AG08396 (cell line): ENCODE results near the gene POLR2L.

Source experiments
- DNase-seq: peaks from one replicate; pipeline ENCODE4 v3.0.0; 2012; ENCODE audit warnings: low spot score, mixed read lengths

POLR2L gene

DNA sequence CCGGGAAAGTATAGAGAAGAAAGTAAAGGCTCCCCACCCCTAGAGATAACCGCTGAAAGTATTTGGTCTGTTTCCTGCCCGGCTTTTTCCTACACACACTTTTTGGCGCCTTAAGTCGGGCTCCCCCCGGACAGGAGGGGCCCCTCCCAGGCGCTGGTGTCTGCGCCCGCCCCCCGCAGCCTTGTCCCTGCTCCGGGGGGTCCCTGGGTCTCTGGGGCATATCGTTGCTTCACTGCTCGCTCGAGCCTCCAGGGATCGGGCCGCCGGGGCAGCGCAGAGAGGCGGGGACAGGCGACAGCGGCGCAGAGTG is 15.5 kb downstream of the POLR2L start:
- DNase-seq, result no peak

- DNase-seq, result no peak
These were observed 16.1 kb downstream of the POLR2L start for GRCh38 chr11:826227-826621.

DNA sequence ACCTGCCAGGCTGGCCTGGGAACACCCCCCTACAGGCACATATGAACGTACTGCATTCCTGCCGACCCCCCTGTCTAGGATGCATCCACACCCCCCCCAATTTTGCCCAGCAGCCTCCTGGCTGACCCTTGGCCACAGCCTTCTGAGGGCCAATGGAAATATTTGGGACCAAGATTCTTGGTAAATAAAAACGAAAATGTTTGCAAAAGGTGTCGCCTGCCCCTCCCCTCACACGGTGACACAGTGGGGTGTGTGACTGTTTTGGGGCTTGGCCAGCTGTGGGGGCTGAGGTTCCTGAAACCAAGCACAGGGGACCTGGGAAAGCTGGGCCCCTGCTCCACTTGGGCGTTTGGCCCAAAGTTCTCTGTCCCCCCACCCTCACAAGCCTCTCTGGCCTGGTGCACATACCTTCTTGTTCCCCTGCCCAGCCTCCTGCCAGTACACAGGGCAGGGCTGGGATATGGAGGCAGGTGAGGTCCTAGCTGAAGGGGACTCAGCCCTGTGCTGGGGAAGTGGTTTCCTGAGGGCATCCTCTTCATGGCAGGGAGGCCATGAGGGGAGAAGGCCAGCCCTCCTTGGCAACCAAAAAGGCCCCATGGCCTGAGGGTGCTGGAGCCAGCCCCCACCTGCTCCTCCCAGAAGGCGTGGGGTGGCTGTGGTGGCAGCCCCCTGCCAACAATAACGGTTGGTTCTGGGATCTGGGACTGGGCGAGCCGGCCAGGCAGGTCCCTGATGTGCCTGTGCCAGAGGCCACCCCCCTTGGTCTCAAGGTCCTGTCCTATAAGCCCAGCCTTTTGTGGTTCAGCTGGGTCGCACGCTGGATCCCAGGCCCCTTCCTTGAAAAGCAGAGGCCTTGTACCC is 16.7 kb downstream of the POLR2L start:
- no peak for DNase-seq

DNA sequence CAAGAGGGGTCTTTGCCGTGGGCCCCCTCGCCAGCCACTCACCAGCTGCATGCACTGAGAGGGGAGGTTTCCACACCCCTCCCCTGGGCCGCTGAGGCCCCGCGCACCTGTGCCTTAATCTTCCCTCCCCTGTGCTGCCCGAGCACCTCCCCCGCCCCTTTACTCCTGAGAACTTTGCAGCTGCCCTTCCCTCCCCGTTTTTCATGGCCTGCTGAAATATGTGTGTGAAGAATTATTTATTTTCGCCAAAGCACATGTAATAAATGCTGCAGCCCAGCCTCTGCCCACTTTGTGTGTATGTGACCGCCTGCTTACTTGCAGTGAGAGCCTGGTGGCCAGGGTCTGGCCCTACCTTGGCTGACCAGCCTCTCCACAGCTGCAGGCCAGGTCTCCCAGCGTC is 17.4 kb downstream of the POLR2L start:
- no peak for DNase-seq

GRCh38 chr11:824292-824880 is 17.9 kb downstream of the POLR2L start:
- DNase-seq, result no peak

GRCh38 chr11:823441-824291 is 18.7 kb downstream of the POLR2L start:
- no peak for DNase-seq

- DNase-seq, result no peak
These were observed 20.6 kb downstream of the POLR2L start for GRCh38 chr11:821512-822371.

DNA sequence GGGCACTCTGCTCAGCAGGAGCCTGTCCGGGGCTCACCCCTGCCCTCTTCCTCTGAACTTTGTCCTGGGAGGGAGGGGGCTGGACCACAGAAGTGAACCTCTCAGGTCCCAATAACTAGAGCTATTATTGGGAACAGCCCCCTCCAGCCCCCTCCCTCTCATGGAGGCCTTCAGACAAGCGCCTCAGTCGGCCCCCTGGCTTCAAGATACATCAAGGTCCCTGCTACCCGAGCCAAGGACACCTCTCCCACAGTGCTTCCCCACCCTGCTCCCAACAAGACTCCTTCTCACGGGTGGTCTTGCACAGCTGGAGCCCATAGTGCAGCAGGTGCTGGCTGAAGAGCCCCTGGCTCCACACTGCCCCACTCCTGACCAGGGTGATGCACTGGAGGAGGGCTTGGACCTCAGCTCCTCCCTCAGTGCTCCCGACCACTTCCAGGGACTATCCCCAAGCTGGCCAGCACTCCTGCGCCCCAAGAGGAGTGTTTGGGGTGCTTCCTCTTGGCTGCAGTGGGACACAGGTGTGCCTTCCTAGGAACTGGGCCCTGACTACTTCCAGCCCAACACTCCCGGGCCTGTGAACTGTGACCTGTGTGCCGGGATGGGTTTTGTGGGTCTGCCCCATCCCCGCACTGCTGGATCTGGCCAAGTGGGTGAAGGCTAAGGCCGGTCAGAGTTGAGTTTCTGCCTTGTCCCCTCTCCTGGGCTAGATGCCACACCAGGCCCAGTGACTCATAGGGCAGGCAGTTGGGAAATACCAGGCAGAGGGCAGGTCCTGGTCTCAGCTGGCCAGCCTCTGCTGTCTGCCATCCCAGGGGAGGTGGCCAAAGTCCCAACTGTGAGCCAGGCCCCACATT is 21.4 kb downstream of the POLR2L start:
- peak; percentile 92 for DNase-seq

GRCh38 chr11:819943-820649 is 22.2 kb downstream of the POLR2L start:
- DNase-seq, result peak; percentile 80

DNA sequence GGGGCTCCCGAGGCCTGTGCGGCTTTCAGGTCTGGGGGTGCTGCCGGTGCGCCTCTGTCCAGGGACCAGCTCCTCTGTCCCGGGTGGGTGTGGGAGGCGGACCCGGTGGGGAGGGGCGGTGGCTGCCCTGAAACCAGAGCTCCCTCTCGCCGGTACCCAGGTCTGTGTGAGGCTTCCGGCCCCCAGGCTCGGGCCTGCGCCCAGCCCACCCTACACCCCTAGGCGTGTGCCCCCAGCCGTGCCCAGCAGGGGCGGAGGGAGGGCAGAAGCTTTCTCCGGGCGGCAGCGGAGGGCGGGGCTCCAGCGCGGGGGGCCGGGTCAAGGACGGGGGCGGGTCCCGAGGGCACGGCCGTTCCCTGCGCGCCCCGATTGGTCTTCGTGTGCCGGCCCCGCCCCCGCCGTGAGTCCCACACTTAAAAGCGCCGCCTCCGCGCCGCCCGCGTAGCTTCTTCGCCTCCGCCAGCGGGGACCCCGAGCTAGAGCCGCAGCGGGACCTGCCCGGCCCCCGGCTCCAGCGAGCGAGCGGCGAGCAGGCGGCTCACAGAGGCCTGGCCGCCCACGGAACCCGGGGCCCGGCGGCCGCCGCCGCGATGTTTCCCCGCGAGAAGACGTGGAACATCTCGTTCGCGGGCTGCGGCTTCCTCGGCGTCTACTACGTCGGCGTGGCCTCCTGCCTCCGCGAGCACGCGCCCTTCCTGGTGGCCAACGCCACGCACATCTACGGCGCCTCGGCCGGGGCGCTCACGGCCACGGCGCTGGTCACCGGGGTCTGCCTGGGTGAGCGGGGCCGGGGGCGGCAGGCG is 23.0 kb downstream of the POLR2L start:
- peak; percentile 96 for DNase-seq

- DNase-seq, result peak; percentile 82
These were observed 23.8 kb downstream of the POLR2L start, which contains the start of gene PNPLA2 for GRCh38 chr11:818396-819128. PNPLA2 (plus strand) TSS chr11:818914; CDS start chr11:819719, 805 bp downstream.

- DNase-seq, result no peak
These were observed 25.9 kb downstream of the POLR2L start for GRCh38 chr11:816433-816779.

- DNase-seq, result no peak
These were observed 26.5 kb downstream of the POLR2L start for GRCh38 chr11:815675-816432.

DNA sequence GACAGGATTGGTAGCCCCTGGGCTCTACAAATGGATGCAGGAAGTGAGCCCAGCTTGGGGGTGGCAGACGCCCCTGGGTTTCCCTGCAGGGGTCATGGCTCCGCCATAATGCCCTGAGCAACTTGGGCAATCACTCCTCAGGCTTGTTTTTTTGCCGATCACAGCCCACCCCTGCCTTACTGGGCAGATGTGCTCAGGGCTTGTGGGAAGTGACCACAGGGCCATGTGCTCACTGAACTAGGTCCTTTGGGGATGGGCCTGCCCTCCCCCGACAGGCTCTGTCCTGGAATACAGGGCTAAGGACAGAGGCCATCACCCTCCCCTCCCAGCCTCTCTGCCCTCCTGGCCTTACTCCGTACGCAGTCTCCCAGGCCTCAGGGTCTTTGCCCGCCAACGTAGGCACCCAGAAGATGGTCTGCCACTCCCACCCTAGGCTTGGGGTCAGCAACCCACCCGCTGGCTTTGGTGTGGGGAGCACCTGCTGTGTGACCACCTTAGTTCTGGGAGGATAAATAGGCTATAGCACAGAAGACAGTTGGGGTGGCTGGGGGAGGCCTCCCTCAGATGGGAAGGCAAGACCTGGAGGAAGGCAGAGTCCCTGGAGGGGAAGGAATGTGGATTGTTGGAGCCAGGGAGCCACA is 28.8 kb downstream of the POLR2L start:
- DNase-seq, result no peak

DNA sequence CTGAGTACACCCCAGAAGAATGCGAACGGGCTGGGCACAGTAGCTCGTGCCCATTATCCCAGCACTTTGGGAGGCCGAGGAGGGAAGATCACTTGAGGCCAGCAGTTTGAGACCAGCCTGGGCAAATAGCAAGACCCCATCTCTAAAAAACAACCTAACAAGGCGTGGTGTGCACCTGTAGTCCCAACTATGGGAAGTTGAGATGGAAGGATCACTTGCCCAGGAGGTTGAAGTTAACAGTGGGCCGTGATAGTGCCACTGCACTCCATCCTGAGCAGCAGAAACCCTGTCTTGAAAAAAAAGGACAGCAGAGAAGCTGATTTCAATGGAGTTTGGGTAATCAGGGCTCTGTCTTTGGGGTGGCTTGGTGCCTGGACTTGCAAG is 29.3 kb downstream of the POLR2L start:
- DNase-seq, result no peak

GRCh38 chr11:812390-812789 is 29.9 kb downstream of the POLR2L start:
- DNase-seq, result no peak

DNA sequence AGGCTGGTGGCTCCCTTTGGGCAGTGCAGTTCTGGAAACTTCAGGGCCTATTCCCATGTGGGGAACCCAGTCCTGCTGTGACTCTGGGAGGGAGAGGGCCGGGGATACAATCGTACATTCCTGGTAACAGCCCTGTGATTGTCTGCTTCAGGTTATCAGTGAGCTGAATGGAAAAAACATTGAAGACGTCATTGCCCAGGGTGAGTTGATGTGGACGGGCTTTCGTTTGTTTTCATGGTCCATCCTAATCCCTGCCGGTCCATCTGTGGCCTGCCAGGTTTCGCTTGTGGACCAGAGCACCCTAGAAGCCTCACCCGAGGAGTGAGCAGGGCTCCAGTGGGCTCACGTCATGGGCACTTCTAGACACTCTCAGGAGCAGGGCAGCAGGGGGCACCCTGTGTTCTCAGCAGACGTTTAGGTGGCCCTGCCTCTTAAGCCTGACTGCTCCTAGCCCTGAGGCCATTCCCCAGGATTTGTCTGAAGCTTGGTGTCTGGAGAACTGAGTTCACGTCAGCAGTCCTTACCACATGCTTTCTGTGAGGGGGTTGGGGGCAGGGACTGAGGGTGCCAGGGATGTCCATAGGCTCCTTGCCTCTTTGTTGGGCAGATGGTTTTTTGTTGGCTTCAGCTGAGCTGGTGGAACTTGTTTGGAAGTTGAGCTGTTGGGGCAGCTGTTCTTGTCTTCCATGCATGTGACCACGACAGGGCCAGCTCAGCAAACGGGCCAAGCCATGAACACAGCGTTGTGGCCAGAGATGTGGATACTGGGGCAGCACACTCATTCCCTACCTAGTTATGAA is 30.7 kb downstream of the POLR2L start:
- DNase-seq, result no peak
